HPDE6-E6E7 (cell line): Measurements from ENCODE around the gene FLNB.
A peak's percentile ranks its signal among the peaks of the same experiment; 100 is the strongest.

Experiments
- DNase-seq: peaks from one replicate; pipeline ENCODE4 v3.0.0; 2011; ENCODE audit warnings: missing footprints; ENCODE audit errors: extremely low spot score

The FLNB gene

GRCh38 chr3:58135712-58136543, 127.7 kb downstream of the FLNB start:
- no peak for DNase-seq

GRCh38 chr3:58137306-58137705, 129.1 kb downstream of the FLNB start:
- DNase-seq = no peak

DNA sequence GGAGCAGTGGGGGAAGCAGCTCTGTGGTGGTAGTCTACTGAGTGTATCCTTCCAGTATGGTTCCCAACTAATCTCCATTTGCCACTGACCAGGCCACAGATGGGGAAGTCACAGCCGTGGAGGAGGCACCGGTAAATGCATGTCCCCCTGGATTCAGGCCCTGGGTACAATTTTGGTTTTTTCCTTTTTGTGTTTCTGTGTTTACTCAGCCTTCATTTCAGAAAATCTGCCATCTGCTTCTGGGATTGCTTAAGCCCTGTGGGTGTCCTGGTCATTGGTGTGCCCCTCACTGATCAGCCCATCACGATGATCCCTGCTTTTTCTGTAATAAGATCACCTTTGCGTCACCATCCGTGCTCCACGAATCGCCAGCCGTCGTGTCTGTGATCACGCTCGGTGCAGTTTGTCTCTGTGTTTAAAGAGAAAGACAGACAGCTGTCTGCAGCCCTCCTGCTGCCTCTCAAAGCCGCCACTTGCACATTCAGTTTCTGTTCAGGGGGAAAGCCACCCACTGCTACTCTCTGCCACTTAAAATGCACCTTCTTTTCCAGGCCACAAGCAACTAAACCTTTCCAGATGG, 133.6 kb downstream of the FLNB start:
- DNase-seq = no peak

GRCh38 chr3:58143417-58144055, 135.3 kb downstream of the FLNB start:
- no peak for DNase-seq

DNA sequence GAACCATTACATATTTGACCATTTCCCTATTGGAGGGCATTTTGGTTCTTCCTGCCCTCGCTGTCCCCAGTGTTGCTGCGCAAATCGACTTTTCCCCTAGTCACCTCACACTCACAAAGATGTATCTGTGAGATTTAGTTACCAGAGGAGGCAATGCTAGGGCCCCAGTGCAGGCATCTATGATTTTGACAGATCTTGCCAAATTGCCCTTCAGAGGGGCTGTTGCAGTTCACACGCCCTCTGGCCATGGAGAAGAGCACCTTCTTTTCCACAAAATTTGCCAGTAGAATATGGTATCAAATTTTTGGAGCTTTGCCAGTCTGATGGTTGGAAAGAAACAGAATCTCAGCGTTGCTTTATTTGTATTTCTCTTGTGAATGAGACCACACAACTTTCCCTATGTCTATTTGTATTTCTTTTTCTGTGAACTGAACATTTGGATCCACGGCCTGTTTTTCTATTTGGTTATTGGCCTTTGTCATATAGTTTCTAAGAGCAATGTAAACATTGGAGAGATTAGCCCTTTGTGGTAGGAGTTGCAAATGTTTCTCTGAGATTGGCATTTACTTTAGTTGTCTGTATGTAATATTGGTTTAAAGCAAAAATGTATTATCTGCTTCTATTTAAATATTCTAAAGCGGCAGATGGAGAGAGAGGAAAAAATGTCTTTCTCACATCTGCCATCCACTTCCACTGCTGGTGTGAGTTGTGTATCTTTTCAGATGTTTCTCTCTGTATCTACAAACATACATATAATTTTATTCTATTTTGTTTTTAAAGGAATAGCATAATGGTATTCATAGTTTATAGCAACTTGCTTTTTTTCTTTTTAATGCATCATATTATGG, 136.5 kb downstream of the FLNB start:
- no peak for DNase-seq

DNA sequence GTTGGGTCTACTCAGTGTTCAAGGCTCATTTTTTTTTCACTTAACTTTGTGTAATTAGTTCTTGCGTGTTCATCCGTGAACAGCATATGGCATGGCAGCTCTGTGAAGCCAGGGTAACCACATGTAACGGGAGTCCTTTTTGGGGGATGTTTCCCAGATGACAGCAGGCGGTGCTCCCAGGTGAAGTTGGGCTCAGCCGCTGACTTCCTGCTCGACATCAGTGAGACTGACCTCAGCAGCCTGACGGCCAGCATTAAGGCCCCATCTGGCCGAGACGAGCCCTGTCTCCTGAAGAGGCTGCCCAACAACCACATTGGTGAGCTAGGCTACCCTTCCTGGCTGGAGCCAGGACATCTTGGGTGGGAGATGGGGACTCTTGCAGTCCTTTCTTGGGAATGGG, 139.8 kb downstream of the FLNB start:
- DNase-seq = no peak

DNA sequence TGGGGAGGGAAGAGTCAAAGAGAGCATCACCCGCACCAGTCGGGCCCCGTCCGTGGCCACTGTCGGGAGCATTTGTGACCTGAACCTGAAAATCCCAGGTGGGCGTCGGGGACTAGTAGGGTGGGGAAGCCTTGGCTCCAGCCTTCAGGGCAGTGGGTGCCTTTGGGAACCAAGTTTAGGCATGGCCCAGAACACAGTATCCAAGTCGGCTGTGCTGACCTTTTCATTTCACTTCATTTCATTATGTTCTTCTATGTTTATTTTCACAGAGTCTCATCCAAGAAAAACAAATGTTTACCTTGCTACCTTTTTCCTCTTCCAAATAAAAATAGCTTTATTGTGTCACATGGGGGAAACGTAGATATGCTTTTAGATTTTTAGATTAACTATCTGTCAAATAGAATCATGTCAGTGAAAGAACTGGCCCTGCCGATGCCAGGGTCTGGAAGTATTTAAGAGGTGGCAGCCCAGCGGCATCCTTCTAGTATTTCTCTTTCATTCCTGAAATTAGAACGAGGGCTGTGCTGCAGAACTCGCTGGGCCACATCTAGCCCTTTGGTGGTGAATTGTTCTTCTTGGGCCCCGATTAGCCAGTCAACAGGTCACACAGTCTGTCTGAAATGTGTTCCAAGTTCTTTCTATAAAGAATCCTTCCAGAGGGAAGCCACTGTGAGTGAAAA, 142.0 kb downstream of the FLNB start:
- DNase-seq = no peak

DNA sequence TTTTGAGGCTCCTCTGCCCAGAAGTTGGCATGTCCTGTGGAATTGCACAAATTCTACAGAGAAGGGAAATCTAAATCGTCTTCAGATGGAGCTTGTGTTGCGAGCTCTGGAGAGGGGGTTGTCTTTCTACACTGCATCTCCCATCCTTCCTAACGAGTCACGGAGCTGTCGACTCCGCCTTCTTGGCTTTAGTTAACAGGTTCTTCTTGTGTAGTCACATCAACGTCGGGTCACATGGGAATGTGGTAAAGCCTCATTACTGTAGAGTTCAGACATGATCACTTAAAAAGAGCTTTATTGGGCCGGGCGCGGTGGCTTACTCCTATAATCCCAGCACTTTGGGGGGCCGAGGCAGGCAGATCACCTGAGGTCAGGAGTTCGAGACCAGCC, 142.6 kb downstream of the FLNB start:
- no peak for DNase-seq

- DNase-seq = no peak
These were observed 143.4 kb downstream of the FLNB start for GRCh38 chr3:58151637-58152036.

DNA sequence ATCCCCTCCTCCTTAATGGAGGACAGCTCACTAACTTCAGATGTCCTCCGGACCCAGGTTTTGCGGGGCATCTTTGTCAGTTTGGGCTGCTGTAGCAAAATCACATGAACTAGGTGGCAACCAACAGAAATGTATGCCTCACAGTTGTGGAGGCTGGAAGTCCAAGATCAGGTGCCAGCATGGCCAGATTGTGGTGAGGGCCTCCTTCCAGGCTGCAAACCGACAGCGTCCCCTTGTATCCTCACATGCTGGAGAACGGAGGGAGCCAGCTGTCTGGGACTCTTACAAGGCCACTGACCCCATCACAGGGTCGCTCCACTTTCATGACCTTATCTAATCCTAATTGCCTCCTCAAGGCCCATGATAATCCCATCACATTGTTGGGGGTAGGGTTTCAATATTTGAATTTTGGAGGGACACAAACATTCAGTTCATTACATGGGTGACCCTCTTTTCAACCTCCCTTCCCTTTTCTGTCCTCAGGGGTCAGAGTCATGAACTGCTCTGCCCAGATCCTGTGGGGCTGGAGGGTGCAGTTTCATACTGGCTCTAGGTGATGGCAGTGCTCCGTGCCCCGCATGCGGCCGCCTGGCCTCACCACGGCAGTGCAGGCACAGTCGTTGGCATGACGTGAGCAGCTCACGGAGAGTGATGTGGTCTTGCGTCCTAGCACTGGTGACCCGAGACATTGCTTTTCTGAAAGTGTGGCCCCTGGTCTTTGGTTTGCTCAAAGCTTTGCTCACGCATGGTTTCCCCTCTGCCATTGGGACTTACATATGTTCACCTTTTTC, 144.2 kb downstream of the FLNB start:
- no peak for DNase-seq

DNA sequence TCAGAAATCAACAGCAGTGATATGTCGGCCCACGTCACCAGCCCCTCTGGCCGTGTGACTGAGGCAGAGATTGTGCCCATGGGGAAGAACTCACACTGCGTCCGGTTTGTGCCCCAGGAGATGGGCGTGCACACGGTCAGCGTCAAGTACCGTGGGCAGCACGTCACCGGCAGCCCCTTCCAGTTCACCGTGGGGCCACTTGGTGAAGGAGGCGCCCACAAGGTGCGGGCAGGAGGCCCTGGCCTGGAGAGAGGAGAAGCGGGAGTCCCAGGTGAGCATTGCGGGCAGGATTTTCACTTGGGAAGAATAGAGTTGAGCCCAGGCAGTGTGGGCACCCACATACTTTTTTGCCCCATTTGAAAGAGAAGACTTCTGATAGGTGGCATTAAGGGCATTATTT, 145.1 kb downstream of the FLNB start:
- no peak for DNase-seq

- DNase-seq = no peak
These were observed 146.6 kb downstream of the FLNB start for GRCh38 chr3:58154626-58155449.

- DNase-seq = no peak
These were observed 147.6 kb downstream of the FLNB start for GRCh38 chr3:58155838-58156237.

DNA sequence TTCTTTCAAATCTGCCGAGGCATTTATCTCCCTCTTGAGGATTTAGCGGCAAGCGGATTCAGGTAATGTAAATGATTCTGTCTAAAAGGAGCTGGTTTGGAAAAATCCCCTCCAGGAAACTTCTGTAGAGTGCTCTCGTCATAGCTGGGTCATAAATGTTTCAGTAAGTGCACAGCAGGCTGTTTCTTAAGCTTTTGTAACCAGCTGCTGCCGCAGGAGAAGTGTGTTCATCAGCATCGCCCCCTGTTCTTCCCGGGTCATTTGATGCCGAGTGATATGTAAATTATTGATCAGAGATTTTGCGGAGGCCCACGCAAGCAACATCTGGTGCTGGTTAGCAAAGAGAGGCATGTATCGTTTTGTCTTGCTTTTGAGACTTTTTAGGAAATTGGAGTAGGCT, 149.5 kb downstream of the FLNB start:
- no peak for DNase-seq

GRCh38 chr3:58158442-58159153, 150.4 kb downstream of the FLNB start:
- DNase-seq = no peak

- DNase-seq = no peak
These were observed 152.2 kb downstream of the FLNB start for GRCh38 chr3:58160399-58160798.

DNA sequence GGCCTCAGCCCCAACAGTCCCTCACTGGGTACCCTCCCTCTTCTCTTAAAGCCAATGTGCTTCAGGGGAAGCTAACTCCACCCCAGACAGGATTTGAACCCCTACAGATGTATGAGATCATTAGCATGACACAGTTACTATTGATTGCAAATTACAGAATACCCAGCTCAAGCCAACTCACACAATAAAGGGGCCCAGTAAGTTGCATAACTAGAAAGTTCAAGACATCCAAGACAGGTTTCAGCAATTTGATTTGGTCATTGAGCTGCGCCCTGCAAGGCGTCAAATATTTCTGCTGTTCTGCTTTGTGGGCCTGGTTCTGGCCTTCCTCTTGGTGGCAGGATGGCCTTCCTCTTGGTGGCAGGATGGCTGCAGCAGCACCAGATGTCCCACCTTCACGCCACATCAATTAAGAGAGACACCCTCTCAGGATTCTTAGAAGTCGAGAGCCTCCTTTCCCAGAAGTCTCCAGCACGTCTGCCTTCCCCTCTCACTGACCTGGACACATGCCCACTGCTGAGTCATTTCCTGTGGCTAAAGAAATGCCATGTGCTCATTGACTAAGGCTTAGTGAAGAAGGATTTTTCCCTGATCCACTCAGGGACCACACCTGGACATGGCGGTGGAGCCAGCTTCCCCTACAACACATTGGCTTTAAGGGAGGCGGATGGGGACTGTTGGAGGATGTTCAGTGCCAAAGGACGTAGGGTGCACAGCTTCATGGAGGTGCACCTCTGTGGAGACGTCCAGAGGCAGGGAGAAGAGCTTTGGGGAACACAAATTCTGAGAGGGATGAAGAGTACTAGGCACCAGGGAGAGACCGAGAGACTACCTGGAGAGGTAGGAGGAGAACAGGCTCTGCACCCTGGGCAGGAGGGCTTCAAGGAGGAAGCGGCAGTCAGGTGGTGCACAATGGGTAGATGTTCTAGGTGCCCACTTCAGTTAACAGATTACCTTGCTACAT, 153.5 kb downstream of the FLNB start:
- DNase-seq = peak; percentile 66

- DNase-seq = no peak
These were observed 155.0 kb downstream of the FLNB start for GRCh38 chr3:58163234-58163633.
